ENCODE results near the gene MTARC2. TPM values are rescaled to one million over a fixed set of nuclear protein-coding genes. Genes with fewer than 3 reads are reported as not detected.
A peak's percentile ranks its signal among the peaks of the same experiment; 100 is the strongest.

The MTARC2 gene
- total RNA-seq, 2 experiments from 2014 or later, result not detected

- Mint-ChIP-seq H3K4me3 (no peak overlapping the region), H3K27ac (no peak overlapping the region), H3K36me3 (ENCODE audit: low read depth) (no peaks in the 10 kb centered on the region), H3K27me3 (peaks cover 25% of the 10 kb centered on the region), H3K4me1 (no peaks in the 10 kb centered on the region), H3K9me3 (no peaks in the 10 kb centered on the region)
- POLR2A ChIA-PET, result no interaction called here
- CTCF ChIA-PET, result interaction anchor here (0.7 to 1.5 kb wide), 2 partner anchors 8 to 38 kb away, joined by 3 to 5 read pairs; no protein-coding TSS in a partner anchor
- DNase-seq, result no peak
These were observed 6.8 kb upstream of the MTARC2 start for GRCh38 chr1:220741349-220741748.

- Mint-ChIP-seq H3K27me3 (peaks cover 30% of the 10 kb centered on the region), H3K4me1 (no peaks in the 10 kb centered on the region), H3K36me3 (ENCODE audit: low read depth) (no peaks in the 10 kb centered on the region), H3K27ac (no peak overlapping the region), H3K9me3 (no peaks in the 10 kb centered on the region), H3K4me3 (no peak overlapping the region)
- ChIA-PET POLR2A (no interaction called here), CTCF (interaction anchor here (0.7 to 1.5 kb wide), 2 partner anchors 9 to 39 kb away, joined by 3 to 5 read pairs; no protein-coding TSS in a partner anchor)
- no peak for DNase-seq
These were observed 6.3 kb upstream of the MTARC2 start for GRCh38 chr1:220741825-220742224.

GRCh38 chr1:220742520-220742919 lies 5.6 kb upstream of the MTARC2 start:
- no peak overlapping the region for H3K4me3 Mint-ChIP-seq
- no peaks in the 10 kb centered on the region for H3K9me3 Mint-ChIP-seq
- H3K27ac Mint-ChIP-seq, result no peak overlapping the region
- POLR2A ChIA-PET, result no interaction called here
- no peaks in the 10 kb centered on the region for H3K4me1 Mint-ChIP-seq
- CTCF ChIA-PET, result no interaction called here
- no peaks in the 10 kb centered on the region for H3K36me3 Mint-ChIP-seq (ENCODE audit: low read depth)
- H3K27me3 Mint-ChIP-seq, result peaks cover 34% of the 10 kb centered on the region
- DNase-seq, result no peak

DNA sequence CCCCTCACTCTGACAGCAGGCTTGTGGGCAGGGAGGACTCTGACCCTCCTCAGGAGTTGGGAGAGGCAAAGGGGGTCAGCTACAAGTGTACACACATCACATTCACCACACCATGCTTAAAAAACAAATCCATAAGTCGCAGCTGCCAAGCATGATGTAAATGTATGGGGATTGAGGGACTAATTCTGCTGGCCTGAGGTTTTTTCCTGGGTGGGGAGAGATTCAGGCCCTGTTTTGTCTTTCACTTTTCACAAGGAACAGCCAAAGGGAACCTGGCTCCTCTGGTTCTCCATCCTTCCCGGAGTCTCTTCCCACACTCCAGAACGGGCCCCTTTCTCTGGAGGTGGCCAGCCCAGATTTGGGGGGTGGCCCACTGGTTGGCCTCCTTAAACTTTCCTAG lies 1.3 kb upstream of the MTARC2 start:
- Mint-ChIP-seq H3K9me3 (no peaks in the 10 kb centered on the region), H3K4me1 (peaks cover 4% of the 10 kb centered on the region), H3K4me3 (no peak overlapping the region), H3K36me3 (ENCODE audit: low read depth) (no peaks in the 10 kb centered on the region), H3K27ac (no peak overlapping the region), H3K27me3 (peaks cover 53% of the 10 kb centered on the region)
- no peak for DNase-seq
- ChIA-PET CTCF (interaction anchor here (1.7 kb wide), 1 partner anchor 14 kb away, joined by 5 read pairs; no protein-coding TSS in a partner anchor), POLR2A (no interaction called here)

DNA sequence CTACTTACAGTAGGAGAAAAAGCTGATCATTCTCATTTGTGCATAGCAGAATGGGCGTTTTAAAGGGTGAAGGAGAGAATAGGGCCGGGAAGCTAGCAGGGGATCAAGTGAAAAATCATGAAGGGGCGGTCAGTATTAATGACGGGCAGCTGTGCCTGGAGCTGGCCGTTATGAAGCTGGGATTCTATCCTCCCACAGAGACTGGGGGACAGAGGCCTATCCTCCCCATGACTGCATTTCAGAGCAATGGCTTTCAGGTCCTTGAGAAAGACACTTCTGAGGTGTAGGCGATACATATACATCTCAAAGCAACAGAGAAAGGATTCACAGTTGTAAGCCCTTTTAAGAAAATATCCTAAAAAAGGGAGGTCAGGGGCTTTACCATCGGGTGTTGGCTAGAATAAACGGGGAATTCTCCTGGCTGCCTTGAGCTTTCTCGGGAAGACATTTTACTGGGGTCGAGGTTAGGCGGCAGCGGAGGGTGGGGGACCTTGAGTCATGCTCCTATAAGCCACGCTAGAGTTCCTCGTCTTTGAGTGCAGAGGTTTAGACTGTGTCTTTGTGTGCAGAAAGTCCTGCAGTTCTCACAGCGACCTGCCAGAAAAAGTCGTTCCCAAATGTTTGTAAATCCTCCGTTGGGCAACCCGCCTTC lies 559 bp upstream of the MTARC2 start:
- ChIA-PET POLR2A (no interaction called here), CTCF (interaction anchor here (1.7 kb wide), 1 partner anchor 14 kb away, joined by 5 read pairs; no protein-coding TSS in a partner anchor)
- Mint-ChIP-seq H3K27ac (no peak overlapping the region), H3K27me3 (peaks cover 57% of the 10 kb centered on the region), H3K4me3 (no peak overlapping the region), H3K36me3 (ENCODE audit: low read depth) (no peaks in the 10 kb centered on the region), H3K4me1 (peaks cover 4% of the 10 kb centered on the region), H3K9me3 (no peaks in the 10 kb centered on the region)
- no peak for DNase-seq

GRCh38 chr1:220748936-220749335 lies 814 bp downstream of the MTARC2 start:
- Mint-ChIP-seq H3K4me1 (peaks cover 4% of the 10 kb centered on the region), H3K4me3 (peak overlapping the region; percentile 20), H3K27me3 (peaks cover 57% of the 10 kb centered on the region), H3K27ac (no peak overlapping the region), H3K36me3 (ENCODE audit: low read depth) (no peaks in the 10 kb centered on the region), H3K9me3 (no peaks in the 10 kb centered on the region)
- ChIA-PET CTCF (interaction anchor here (0.7 to 1.7 kb wide), 2 partner anchors 10 to 559 kb away, joined by 3 to 4 read pairs; no protein-coding TSS in a partner anchor), POLR2A (no interaction called here)
- DNase-seq, result no peak

- H3K4me3 Mint-ChIP-seq, result no peak overlapping the region
- no peak overlapping the region for H3K27ac Mint-ChIP-seq
- no peaks in the 10 kb centered on the region for H3K36me3 Mint-ChIP-seq (ENCODE audit: low read depth)
- H3K27me3 Mint-ChIP-seq, result peaks cover 56% of the 10 kb centered on the region
- peaks cover 4% of the 10 kb centered on the region for H3K4me1 Mint-ChIP-seq
- H3K9me3 Mint-ChIP-seq, result no peaks in the 10 kb centered on the region
- POLR2A ChIA-PET, result interaction anchor here (0.5 kb wide), 1 partner anchor 19 kb away, joined by 3 read pairs; no protein-coding TSS in a partner anchor
- DNase-seq, result no peak
- CTCF ChIA-PET, result no interaction called here
These were observed 2.0 kb downstream of the MTARC2 start for GRCh38 chr1:220750131-220750515.

DNA sequence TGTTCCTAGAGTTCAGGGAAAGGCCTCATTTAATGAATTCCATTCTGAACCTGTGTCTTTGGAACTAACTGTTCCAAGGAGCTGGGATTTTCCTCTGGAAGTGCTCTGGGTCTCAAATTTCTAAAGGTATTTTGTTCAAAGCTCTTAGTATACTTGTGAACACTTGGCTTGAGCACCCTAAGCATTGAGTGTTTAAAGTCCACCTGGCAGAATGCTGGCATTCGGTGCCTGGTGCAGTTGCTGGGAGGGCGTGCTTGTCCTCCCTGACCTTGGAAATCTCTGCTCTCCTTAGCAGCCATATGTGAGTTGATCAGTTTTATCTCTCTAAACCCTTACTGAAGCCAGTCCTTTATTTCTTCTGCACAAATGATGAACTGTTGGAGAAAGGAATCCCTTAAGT lies 3.0 kb downstream of the MTARC2 start:
- H3K27ac Mint-ChIP-seq, result no peak overlapping the region
- no peaks in the 10 kb centered on the region for H3K36me3 Mint-ChIP-seq (ENCODE audit: low read depth)
- no peak overlapping the region for H3K4me3 Mint-ChIP-seq
- no peak for DNase-seq
- H3K27me3 Mint-ChIP-seq, result peaks cover 51% of the 10 kb centered on the region
- CTCF ChIA-PET, result no interaction called here
- POLR2A ChIA-PET, result no interaction called here
- no peaks in the 10 kb centered on the region for H3K9me3 Mint-ChIP-seq
- peaks cover 4% of the 10 kb centered on the region for H3K4me1 Mint-ChIP-seq

DNA sequence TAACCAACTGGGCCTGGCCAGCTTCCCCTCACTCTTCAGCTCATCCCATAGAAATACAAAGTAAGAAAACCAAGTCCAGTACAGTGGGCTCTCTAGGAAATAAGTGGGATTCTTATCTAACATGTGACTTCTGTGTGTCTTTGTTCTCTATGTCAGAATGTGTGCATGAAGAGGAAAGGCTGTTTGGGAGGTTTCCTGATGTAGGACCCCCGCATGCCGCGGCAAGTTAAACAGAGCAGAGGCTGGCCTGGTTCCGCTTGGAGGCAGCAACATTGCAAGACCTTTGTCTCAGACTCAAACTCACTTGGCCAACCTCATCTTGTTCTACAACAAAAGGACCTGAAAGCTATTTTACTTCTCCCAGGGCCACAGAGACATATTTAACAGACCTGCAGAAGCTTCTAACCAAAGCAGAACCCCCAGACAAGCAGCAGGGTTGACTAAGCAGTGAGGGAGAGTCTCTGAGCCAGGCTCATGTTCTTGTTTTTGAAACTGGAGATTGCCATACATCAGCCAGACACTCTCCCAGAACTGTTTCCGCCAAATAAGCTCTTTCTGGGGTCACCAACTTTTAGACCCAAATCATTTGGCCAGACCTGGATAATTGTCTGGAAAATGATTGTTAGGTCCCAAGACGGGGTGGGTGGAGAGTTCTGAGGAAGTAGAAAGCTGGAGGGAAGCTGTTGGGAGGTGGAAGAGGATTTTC lies 6.2 kb downstream of the MTARC2 start:
- Mint-ChIP-seq H3K4me3 (no peak overlapping the region), H3K4me1 (no peaks in the 10 kb centered on the region), H3K27me3 (peaks cover 26% of the 10 kb centered on the region), H3K9me3 (no peaks in the 10 kb centered on the region), H3K27ac (no peak overlapping the region), H3K36me3 (ENCODE audit: low read depth) (no peaks in the 10 kb centered on the region)
- POLR2A ChIA-PET, result no interaction called here
- DNase-seq, result no peak
- CTCF ChIA-PET, result interaction anchor here (1.3 kb wide), 1 partner anchor 21 kb away, joined by 3 read pairs; no protein-coding TSS in a partner anchor

- Mint-ChIP-seq H3K4me3 (no peak overlapping the region), H3K27me3 (peaks cover 25% of the 10 kb centered on the region), H3K4me1 (no peaks in the 10 kb centered on the region), H3K27ac (no peak overlapping the region), H3K9me3 (no peaks in the 10 kb centered on the region), H3K36me3 (ENCODE audit: low read depth) (no peaks in the 10 kb centered on the region)
- ChIA-PET POLR2A (no interaction called here), CTCF (interaction anchor here (1.3 kb wide), 1 partner anchor 22 kb away, joined by 3 read pairs; no protein-coding TSS in a partner anchor)
- no peak for DNase-seq
These were observed 6.8 kb downstream of the MTARC2 start for GRCh38 chr1:220754918-220755295.

DNA sequence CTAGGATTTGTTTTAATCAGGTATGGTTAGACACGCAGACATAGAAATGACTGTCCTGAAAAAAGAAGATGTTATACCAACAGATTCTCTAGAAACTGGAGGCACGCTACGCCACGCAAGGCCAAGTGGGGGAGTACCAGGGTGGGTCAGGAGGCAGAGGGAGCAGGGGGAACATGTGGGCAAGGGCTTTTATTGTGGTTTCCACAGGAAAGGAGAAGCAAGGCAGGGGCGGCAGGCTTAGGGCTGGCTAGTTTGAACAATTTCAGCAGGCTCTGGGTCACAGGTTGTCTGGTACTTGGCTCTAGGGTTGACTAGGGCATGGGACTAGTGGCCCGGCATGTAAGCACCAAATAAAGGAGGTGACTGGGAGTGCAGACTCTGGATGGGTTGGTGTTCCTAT lies 7.2 kb downstream of the MTARC2 start:
- Mint-ChIP-seq H3K4me3 (no peak overlapping the region), H3K36me3 (ENCODE audit: low read depth) (no peaks in the 10 kb centered on the region), H3K9me3 (no peaks in the 10 kb centered on the region), H3K4me1 (no peaks in the 10 kb centered on the region), H3K27me3 (peaks cover 26% of the 10 kb centered on the region), H3K27ac (no peak overlapping the region)
- DNase-seq, result no peak
- POLR2A ChIA-PET, result no interaction called here
- CTCF ChIA-PET, result no interaction called here

- Mint-ChIP-seq H3K27me3 (peaks cover 11% of the 10 kb centered on the region), H3K9me3 (no peaks in the 10 kb centered on the region), H3K27ac (no peak overlapping the region), H3K4me3 (no peak overlapping the region), H3K4me1 (no peaks in the 10 kb centered on the region), H3K36me3 (ENCODE audit: low read depth) (no peaks in the 10 kb centered on the region)
- ChIA-PET POLR2A (no interaction called here), CTCF (no interaction called here)
- no peak for DNase-seq
These were observed 9.3 kb downstream of the MTARC2 start for GRCh38 chr1:220757441-220757840.

- no peak overlapping the region for H3K4me3 Mint-ChIP-seq
- H3K27ac Mint-ChIP-seq, result no peak overlapping the region
- H3K4me1 Mint-ChIP-seq, result no peaks in the 10 kb centered on the region
These were observed 11.0 kb downstream of the MTARC2 start for GRCh38 chr1:220759147-220759546.

More at GRCh38 chr1:220759147-220759546, 11.0 kb downstream of the MTARC2 start:
- no peak for DNase-seq
- Mint-ChIP-seq H3K9me3 (no peaks in the 10 kb centered on the region), H3K27me3 (peaks cover 11% of the 10 kb centered on the region), H3K36me3 (ENCODE audit: low read depth) (no peaks in the 10 kb centered on the region)
- ChIA-PET CTCF (interaction anchor here (1.2 kb wide), 1 partner anchor 10 kb away, joined by 4 read pairs; the partner anchor contains the start of gene MTARC2), POLR2A (no interaction called here)
